ENCODE measurements around the gene MT1M. TPM values are rescaled to one million over a fixed set of nuclear protein-coding genes. Genes with fewer than 3 reads are reported as not detected.

The MT1M gene
- total RNA-seq, 1 experiment from 2014 or later = 0.39 TPM

- CTCF ChIA-PET = interaction anchor here (0.7 to 1.7 kb wide), 5 partner anchors 8 to 92 kb away, joined by 3 to 6 read pairs (median 3); partner anchors contain the start of gene MT1E
These were observed 22.3 kb upstream of the MT1M start for GRCh38 chr16:56610017-56610608.

More at GRCh38 chr16:56610017-56610608, 22.3 kb upstream of the MT1M start:
- H3K9me2 ChIP-seq (ENCODE audit: insufficient read depth) = no peaks in the 10 kb centered on the region
- POLR2A ChIA-PET = interaction anchor here (0.7 to 16.1 kb wide), 5 partner anchors 15 to 105 kb away, joined by 3 to 344 read pairs (median 3); partner anchors contain the start of gene MT1E
- intact Hi-C loops (cut with micrococcal nuclease) = no loop called here
- RAD21 ChIA-PET (ENCODE audit: low non-redundant PET in 1 of 2, low total read pairs in 2 of 2, uncharacterized antibody in 2 of 2, unreplicated experiment in 2 of 2) = interaction anchor here (1.7 to 2.0 kb wide), 2 partner anchors 15 to 16 kb away, joined by 4 to 5 read pairs; partner anchors contain the start of gene MT1E (in 2 of the 2)
- H3K4me3 ChIP-seq (replicated peaks in 1 of 2; ENCODE audit: low read depth in 1 of 2, low read length in 2 of 2) = peak overlapping the region; percentile 63 to 85
- H3K4me2 ChIP-seq (ENCODE audit: low read length) = peak overlapping the region; percentile 95
- peak; percentile 19 for TF ChIP-seq YY1 (IDR thresholded peaks at IDR 0.05; ENCODE audit: extremely low read depth, insufficient replicate concordance, low read depth, low read length)
- no peak for TF ChIP-seq SP1 (IDR thresholded peaks at IDR 0.05; ENCODE audit: low read depth)
- TF ChIP-seq TCF7L2 (IDR thresholded peaks at IDR 0.05; ENCODE audit: borderline replicate concordance, extremely low read depth, insufficient read depth, insufficient read length) = peak; percentile 58
- peak; percentile 57 for TF ChIP-seq POLR2AphosphoS5 (IDR thresholded peaks at IDR 0.05; ENCODE audit: low read depth, low read length)
- TF ChIP-seq POLR2A (IDR thresholded peaks at IDR 0.05; ENCODE audit: borderline replicate concordance, extremely low read depth, insufficient read depth, insufficient read length) = peak; percentile 59
- TF ChIP-seq CBX3 (IDR thresholded peaks at IDR 0.05; ENCODE audit: low read depth) = no peak
- peak; percentile 51 for TF ChIP-seq ZBTB33 (IDR thresholded peaks at IDR 0.05; ENCODE audit: extremely low read depth, insufficient replicate concordance, low read length)
- no peak overlapping the region for H2AFZ ChIP-seq (ENCODE audit: low read depth, low read length, poor library complexity, severe bottlenecking)
- peaks cover 78 to 92% of the 10 kb centered on the region in 2 experiments for H3K4me1 ChIP-seq (ENCODE audit: control insufficient read depth in 1 of 2, insufficient read depth in 2 of 2, low read length in 2 of 2)
- no TSS peak for BruUV-seq (replicated peaks)
- H3K36me3 ChIP-seq (ENCODE audit: control insufficient read depth in 1 of 2, insufficient read depth in 2 of 2, low read length in 2 of 2) = no peaks in the 10 kb centered on the region
- no peaks in the 10 kb centered on the region for H3K27me3 ChIP-seq (ENCODE audit: insufficient read depth, low read length)
- peak overlapping the region; percentile 96 for H3K27ac ChIP-seq (ENCODE audit: low read depth, low read length)
- H3K79me2 ChIP-seq (ENCODE audit: insufficient read depth, low read length) = peaks cover 14% of the 10 kb centered on the region
- H4K20me1 ChIP-seq (ENCODE audit: insufficient read depth) = no peaks in the 10 kb centered on the region
- H3K9me3 ChIP-seq (ENCODE audit: control insufficient read depth in 1 of 2, insufficient read depth in 1 of 2, low read depth in 1 of 2, low read length in 2 of 2) = no peaks in the 10 kb centered on the region
- DNase-seq (ENCODE audit: low read depth, low spot score) (peak; percentile 75), ATAC-seq (peak; percentile 25)
- H3K9ac ChIP-seq (ENCODE audit: low read length) = peak overlapping the region; percentile 91
